Nephron progenitor cell (in vitro differentiated cells): Measurements from ENCODE around the gene CRTC1.
"Not testable (repeated sequence)": the region's sequence is repeated elsewhere in the genome, so short reads cannot be mapped to it uniquely, and the experiment has no call there.

ENCODE experiments used
- DNase-seq: peaks from one replicate; pipeline ENCODE4 v3.0.0; 2021
- H3K27ac Mint-ChIP-seq: 2 replicates; pipeline ENCODE4 v1.8.0; 2021; ENCODE audit warnings: mild to moderate bottlenecking, moderate library complexity, mixed read lengths
- H3K27me3 Mint-ChIP-seq: 2 replicates; pipeline ENCODE4 v1.8.0; 2021; ENCODE audit warnings: mild to moderate bottlenecking, low read depth, mixed read lengths; ENCODE audit not compliant: poor library complexity
- H3K36me3 Mint-ChIP-seq: 2 replicates; pipeline ENCODE4 v1.8.0; 2021; ENCODE audit warnings: low read depth, mixed read lengths
- H3K4me1 Mint-ChIP-seq: 2 replicates; pipeline ENCODE4 v1.8.0; 2021; ENCODE audit warnings: mixed read lengths
- H3K4me3 Mint-ChIP-seq: 2 replicates; pipeline ENCODE4 v1.8.0; 2021; ENCODE audit warnings: mild to moderate bottlenecking, moderate library complexity, mixed read lengths
- H3K9me3 Mint-ChIP-seq: 2 replicates; pipeline ENCODE4 v1.8.0; 2021; ENCODE audit warnings: mild to moderate bottlenecking, moderate library complexity, mixed read lengths
- TF ChIP-seq, protein P1 (sequence below): fragments of 200-600 bp; sonication (generic); IDR thresholded peaks from 2 replicates; pipeline ENCODE4 v1.5.0; 2021; ENCODE audit warnings: antibody characterized with exemption

The CRTC1 gene

DNA sequence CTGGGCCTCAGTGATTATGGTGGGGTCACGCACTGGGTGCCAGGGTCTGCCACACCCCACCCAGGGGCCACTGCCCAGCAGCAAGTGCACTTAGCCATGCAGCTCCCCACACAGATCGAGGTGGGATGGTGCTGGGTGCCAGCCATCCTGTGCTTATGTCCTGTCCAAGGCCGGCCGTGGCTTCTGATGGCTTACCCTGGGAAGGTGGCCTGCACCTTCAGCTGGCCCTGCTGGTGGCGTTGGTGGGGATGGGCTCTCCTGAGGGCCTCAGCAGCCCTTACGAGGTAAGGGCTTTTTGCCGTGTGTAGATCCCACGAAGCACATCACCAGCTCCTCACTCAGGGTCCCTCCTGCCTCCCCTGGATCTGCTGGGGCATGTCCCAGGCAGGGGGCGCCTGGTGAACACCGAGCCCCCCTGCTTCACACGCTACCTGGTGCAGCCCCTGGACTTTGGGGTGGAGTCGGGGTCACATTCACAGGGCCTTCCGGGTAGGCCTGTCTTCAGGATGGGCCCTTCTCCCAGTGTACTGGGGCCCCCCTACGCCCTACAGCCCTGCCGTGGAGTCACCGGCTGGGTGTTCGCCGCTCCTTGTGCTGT lies 46.6 kb downstream of the CRTC1 start:
- Mint-ChIP-seq H3K4me3 (no peak overlapping the region), H3K36me3 (peaks cover 10% of the 10 kb centered on the region), H3K9me3 (no peaks in the 10 kb centered on the region), H3K27me3 (peaks cover 7% of the 10 kb centered on the region), H3K4me1 (peaks cover 66% of the 10 kb centered on the region), H3K27ac (no peak overlapping the region)
- no peak for DNase-seq
- TF ChIP-seq, protein P1, sequence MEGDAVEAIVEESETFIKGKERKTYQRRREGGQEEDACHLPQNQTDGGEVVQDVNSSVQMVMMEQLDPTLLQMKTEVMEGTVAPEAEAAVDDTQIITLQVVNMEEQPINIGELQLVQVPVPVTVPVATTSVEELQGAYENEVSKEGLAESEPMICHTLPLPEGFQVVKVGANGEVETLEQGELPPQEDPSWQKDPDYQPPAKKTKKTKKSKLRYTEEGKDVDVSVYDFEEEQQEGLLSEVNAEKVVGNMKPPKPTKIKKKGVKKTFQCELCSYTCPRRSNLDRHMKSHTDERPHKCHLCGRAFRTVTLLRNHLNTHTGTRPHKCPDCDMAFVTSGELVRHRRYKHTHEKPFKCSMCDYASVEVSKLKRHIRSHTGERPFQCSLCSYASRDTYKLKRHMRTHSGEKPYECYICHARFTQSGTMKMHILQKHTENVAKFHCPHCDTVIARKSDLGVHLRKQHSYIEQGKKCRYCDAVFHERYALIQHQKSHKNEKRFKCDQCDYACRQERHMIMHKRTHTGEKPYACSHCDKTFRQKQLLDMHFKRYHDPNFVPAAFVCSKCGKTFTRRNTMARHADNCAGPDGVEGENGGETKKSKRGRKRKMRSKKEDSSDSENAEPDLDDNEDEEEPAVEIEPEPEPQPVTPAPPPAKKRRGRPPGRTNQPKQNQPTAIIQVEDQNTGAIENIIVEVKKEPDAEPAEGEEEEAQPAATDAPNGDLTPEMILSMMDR = no peak

DNA sequence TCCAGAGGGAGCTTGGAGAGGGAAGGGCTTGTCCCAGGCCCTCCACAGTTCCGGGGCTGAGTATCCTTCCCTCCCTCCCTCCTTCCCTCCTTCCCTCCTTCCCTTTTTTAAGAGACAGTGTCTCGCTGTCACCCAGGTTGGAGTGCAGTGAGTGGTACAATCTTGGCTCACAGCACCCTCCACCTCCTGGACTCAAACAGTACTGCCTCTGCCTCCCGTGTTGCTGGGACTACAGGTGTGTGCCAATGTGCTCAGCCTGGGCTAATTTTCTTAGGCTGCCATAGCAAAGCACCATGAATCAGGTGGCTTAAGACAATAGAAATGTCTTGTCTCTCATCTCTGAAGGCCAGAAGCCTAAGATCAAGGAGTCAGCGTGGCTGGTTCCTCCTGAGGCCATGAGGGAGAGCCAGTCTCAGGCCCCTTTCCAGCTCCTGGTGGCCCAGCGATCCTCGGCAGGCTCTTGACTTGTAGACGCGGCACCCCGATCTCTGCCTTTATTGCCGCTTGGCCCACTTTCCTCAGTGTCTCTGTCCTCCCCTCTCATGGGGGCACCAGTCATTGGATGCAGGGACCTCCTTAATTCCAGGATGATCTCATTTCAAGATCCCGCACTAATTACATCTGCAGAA lies 47.5 kb downstream of the CRTC1 start:
- DNase-seq = no peak
- peak overlapping the region; percentile 43 for H3K27ac Mint-ChIP-seq
- peaks cover 58% of the 10 kb centered on the region for H3K4me1 Mint-ChIP-seq
- no peak overlapping the region for H3K4me3 Mint-ChIP-seq
- peaks cover 10% of the 10 kb centered on the region for H3K36me3 Mint-ChIP-seq
- no peaks in the 10 kb centered on the region for H3K9me3 Mint-ChIP-seq
- TF ChIP-seq, protein P1 = no peak
- H3K27me3 Mint-ChIP-seq = peaks cover 7% of the 10 kb centered on the region

DNA sequence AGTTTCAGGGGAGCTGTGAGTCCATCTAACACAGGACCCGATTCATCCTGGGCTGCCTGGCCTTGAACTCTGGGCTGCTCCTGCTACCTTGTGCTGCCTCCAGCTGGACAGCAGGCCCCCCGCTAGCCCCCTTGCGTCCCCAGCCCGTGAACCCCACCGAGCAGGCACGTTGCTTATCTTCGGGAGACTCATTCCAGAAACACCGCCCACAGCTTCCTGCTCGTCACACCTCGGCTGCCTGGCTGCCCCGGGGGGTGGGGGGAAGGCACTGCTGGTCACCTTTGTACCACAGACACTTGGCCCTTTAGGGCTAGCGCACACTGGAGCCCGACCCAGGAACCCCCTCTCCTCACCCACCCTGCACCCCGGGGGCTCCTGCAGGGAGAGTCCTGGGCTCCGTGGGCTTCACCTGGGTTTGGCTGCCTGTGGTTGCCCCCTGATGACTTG lies 48.1 kb downstream of the CRTC1 start:
- Mint-ChIP-seq H3K36me3 (peaks cover 10% of the 10 kb centered on the region), H3K4me1 (peaks cover 52% of the 10 kb centered on the region), H3K4me3 (no peak overlapping the region), H3K27me3 (peaks cover 7% of the 10 kb centered on the region), H3K27ac (no peak overlapping the region), H3K9me3 (no peaks in the 10 kb centered on the region)
- DNase-seq = no peak
- TF ChIP-seq, protein P1 = no peak

DNA sequence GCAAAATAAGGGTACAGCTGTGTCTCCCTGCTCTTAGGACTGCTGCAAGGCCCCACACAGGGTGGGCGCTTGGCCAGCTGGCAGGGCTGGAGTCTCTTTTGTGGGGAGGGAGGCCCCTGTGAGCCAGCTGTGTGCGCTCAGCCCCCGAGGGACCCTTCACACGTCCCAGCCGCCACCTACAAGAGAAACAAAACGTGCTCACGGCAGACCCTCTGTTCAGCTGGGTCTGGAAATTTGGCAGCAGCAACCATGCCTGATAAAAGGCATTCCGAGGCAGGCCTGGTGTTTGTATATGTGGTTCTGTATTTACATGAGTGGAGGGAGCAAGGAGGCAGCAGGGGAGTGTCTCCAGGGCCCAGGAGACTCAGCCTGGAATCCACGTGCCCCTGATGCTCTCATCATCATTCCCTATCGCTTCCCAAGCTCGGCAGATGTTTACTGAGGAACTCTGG lies 49.7 kb downstream of the CRTC1 start:
- no peak for DNase-seq
- H3K9me3 Mint-ChIP-seq = no peaks in the 10 kb centered on the region
- H3K4me3 Mint-ChIP-seq = no peak overlapping the region
- peaks cover 2% of the 10 kb centered on the region for H3K27me3 Mint-ChIP-seq
- H3K36me3 Mint-ChIP-seq = peaks cover 10% of the 10 kb centered on the region
- TF ChIP-seq, protein P1 = no peak
- no peak overlapping the region for H3K27ac Mint-ChIP-seq
- peaks cover 53% of the 10 kb centered on the region for H3K4me1 Mint-ChIP-seq

DNA sequence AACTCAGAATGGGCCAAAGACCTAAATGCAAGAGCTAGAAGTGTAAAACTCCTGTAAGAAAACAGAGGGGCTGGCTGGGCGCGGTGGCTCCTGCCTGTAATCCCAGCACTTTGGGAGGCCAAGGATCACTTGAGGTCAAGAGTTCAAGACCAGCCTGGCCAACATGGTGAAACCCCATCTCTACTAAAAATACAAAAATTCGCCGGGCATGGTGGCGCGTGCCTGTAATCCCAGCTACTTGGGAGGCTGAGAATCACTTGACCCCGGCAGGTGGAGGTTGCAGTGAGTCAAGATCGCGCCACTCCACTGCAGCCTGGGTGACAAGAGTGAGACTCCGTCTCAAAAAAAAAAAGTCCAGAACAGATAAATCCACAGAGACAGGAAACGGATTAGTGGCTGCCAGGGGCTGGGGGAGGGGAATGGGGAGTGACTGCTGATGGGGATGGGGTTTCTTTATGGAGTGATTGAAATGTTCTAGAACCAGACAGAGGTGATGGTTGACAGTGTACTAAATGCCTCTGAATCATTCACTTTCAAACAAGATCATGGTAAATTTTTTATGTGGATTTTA lies 50.4 kb downstream of the CRTC1 start:
- H3K9me3 Mint-ChIP-seq, H3K27ac Mint-ChIP-seq, H3K36me3 Mint-ChIP-seq: not testable (repeated sequence)

DNA sequence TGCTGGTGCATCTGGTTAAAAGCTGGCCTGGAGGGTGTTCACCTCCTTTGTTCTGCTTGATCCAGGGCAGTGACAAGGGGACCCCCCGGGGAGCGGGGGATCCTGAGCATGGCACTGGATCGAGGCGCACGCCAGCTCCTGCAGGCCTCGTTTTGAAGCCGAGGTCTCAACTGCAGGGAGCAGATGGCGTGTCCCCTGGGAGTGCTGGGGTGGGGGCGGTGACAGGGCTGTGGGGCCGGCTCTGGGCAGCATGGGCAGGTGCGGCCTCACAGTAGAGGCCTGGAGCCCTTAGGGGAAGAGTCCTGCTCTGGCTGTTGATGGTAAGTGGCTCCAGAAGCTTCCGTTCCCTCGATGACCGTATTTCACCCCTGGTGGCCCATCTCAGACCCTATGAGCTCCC lies 51.8 kb downstream of the CRTC1 start:
- Mint-ChIP-seq H3K4me3 (no peak overlapping the region), H3K4me1 (peaks cover 62% of the 10 kb centered on the region), H3K36me3 (peaks cover 10% of the 10 kb centered on the region), H3K9me3 (no peaks in the 10 kb centered on the region), H3K27ac (no peak overlapping the region), H3K27me3 (peaks cover 2% of the 10 kb centered on the region)
- DNase-seq = no peak
- TF ChIP-seq, protein P1 = no peak

More for the DNA sequence above, 50.4 kb downstream of the CRTC1 start:
- H3K4me3 Mint-ChIP-seq, H3K27me3 Mint-ChIP-seq, DNase-seq: not testable (repeated sequence)
- H3K4me1 Mint-ChIP-seq = peaks cover 53% of the 10 kb centered on the region
